Upper lobe of right lung (tissue), 1 donor: ENCODE measurements around the gene NUF2. TPM values are rescaled to one million over a fixed set of nuclear protein-coding genes. Genes with fewer than 3 reads are reported as not detected.
"Not testable (repeated sequence)": the region's sequence is repeated elsewhere in the genome, so short reads cannot be mapped to it uniquely, and the experiment has no call there.

Source experiments
- ATAC-seq: fragments of 200-7000 bp; cut with Tn5 transposase; one replicate; pipeline ENCODE4 v1.9.1; 2020; ENCODE audit warnings: mild to moderate bottlenecking, moderate library complexity
- DNase-seq: peaks from one replicate; pipeline ENCODE4 v3.0.0-alpha.2; 2020
- H3K27ac ChIP-seq: fragments of 200-600 bp; one replicate; pipeline ENCODE4 v1.8.0; 2022
- H3K27me3 ChIP-seq: fragments of 200-600 bp; one replicate; pipeline ENCODE4 v1.8.0; 2022; ENCODE audit warnings: mild to moderate bottlenecking
- H3K36me3 ChIP-seq: fragments of 200-600 bp; one replicate; pipeline ENCODE4 v1.8.0; 2022
- H3K4me1 ChIP-seq: fragments of 200-600 bp; one replicate; pipeline ENCODE4 v1.8.0; 2022
- H3K4me3 ChIP-seq: fragments of 200-600 bp; one replicate; pipeline ENCODE4 v1.8.0; 2022; ENCODE audit warnings: mild to moderate bottlenecking
- H3K9me3 ChIP-seq: fragments of 200-600 bp; one replicate; pipeline ENCODE4 v1.8.0; 2022
- CTCF ChIP-seq: fragments of 200-600 bp; IDR thresholded peaks from one replicate; pipeline ENCODE4 v1.8.0; 2022; ENCODE audit warnings: antibody characterized with exemption
- intact Hi-C: fragments of 100-400 bp; cut with DNase I; formaldehyde crosslinking; loops from one replicate; pipeline ENCODE4 v1.11.0; 2022
- long read RNA-seq: library from polyadenylated mRNA; unstranded; transcript quantifications from one replicate; pipeline ENCODE4 v2.0.0, GENCODE V29; 2021
- total RNA-seq: library from RNA; stranded (reverse); fragmentation: NEBNext Ultra II Directional; extraction: Animal tissue kit (Norgen Biotek cat#: 25700); gene quantifications from one replicate; pipeline ENCODE4 v1.2.1, GENCODE V29; 2021
- donor health status: DM: no; HTN: yes; CAD: no; lungs with severe emphysema.

Gene NUF2
- 0.64 TPM for total RNA-seq
- long read RNA-seq, partial matches to known transcripts: 0 of 2 reads
- long read RNA-seq, other reads (novel, unspliced or antisense): 2 of 2 reads

GRCh38 chr1:163321311-163322305 is at the start of gene NUF2:
NUF2 (plus strand) TSS chr1:163321954; CDS start chr1:163326052, 4,098 bp downstream.
- H3K27ac ChIP-seq: peak within 1 kb of the TSS; percentile 75
- TF ChIP-seq CTCF: no peak
- DNase-seq (peak; percentile 98), ATAC-seq (peak; percentile 100)
- intact Hi-C loops: no loop called here
- no peaks in the 10 kb centered on the region for H3K9me3 ChIP-seq
- H3K36me3 ChIP-seq: peaks cover 9% of the 10 kb centered on the region
- peaks cover 11% of the 10 kb centered on the region for H3K4me1 ChIP-seq
- peak within 1 kb of the TSS; percentile 80 for H3K4me3 ChIP-seq
- no peaks in the 10 kb centered on the region for H3K27me3 ChIP-seq

- no peaks in the 10 kb centered on the region for H3K4me1 ChIP-seq
- H3K4me3 ChIP-seq: no peak overlapping the region
- ATAC-seq (no peak), DNase-seq (no peak)
- H3K27me3 ChIP-seq: no peaks in the 10 kb centered on the region
- H3K27ac ChIP-seq: no peak overlapping the region
- intact Hi-C loops: no loop called here
- no peaks in the 10 kb centered on the region for H3K36me3 ChIP-seq
- H3K9me3 ChIP-seq: no peaks in the 10 kb centered on the region
- TF ChIP-seq CTCF: no peak
Observed at GRCh38 chr1:163273766-163274441, 47.9 kb upstream of the NUF2 start.

- Histone ChIP-seq H3K27me3 (no peaks in the 10 kb centered on the region), H3K36me3 (no peaks in the 10 kb centered on the region), H3K4me3 (no peak overlapping the region), H3K4me1 (no peaks in the 10 kb centered on the region), H3K27ac (no peak overlapping the region), H3K9me3 (no peaks in the 10 kb centered on the region)
- ATAC-seq (no peak), DNase-seq (no peak)
- intact Hi-C loops: no loop called here
- no peak for TF ChIP-seq CTCF
Observed at GRCh38 chr1:163275222-163275621, 46.5 kb upstream of the NUF2 start.

GRCh38 chr1:163278602-163279001 is 43.2 kb upstream of the NUF2 start:
- H3K27me3 ChIP-seq: no peaks in the 10 kb centered on the region
- DNase-seq (no peak), ATAC-seq (no peak)
- H3K9me3 ChIP-seq: no peaks in the 10 kb centered on the region
- no peaks in the 10 kb centered on the region for H3K4me1 ChIP-seq
- no peak overlapping the region for H3K4me3 ChIP-seq
- no peaks in the 10 kb centered on the region for H3K36me3 ChIP-seq
- TF ChIP-seq CTCF: no peak
- intact Hi-C loops: no loop called here
- no peak overlapping the region for H3K27ac ChIP-seq

GRCh38 chr1:163284867-163285266 is 36.9 kb upstream of the NUF2 start:
- ATAC-seq, intact Hi-C loops: not testable (repeated sequence)

More at GRCh38 chr1:163284867-163285266, 36.9 kb upstream of the NUF2 start:
- not testable (repeated sequence) for H3K4me3 ChIP-seq, H3K9me3 ChIP-seq, H3K27me3 ChIP-seq, H3K27ac ChIP-seq, H3K4me1 ChIP-seq, H3K36me3 ChIP-seq, DNase-seq
